HCT116 (cell line): Measurements from ENCODE around the gene SEPHS1. TPM values are rescaled to one million over a fixed set of nuclear protein-coding genes. Genes with fewer than 3 reads are reported as not detected.

Experiments used
- ATAC-seq: fragments of 200-7000 bp; cut with Tn5 transposase; 2 replicates; pipeline ENCODE4 v1.9.1; 2020; ENCODE audit warnings: mild to moderate bottlenecking, moderate library complexity
- BruUV-seq: library from RNA; stranded (reverse); fragments of 400-500 nt; replicated peaks from 2 replicates; lab custom pipeline; 2021; lab: Mats Ljungman, UMichigan
- CTCF ChIA-PET: fragments of 300-600 bp; sonication (Branson Sonifier 250); formaldehyde crosslinking; loops from one replicate; lab custom pipeline; 2021; ENCODE audit warnings: antibody characterized with exemption; lab: Charles Lee
- POLR2A ChIA-PET: fragments of 300-600, 350-600 bp; sonication (Branson Sonifier 250); formaldehyde crosslinking; loops from one replicate; lab custom pipeline; 2021; ENCODE audit warnings: antibody characterized with exemption; lab: Charles Lee
- RAD21 ChIA-PET, 2 experiments: fragments of 300-600 bp; sonication (Branson Sonifier 250); formaldehyde crosslinking; loops; one replicate each; lab custom pipeline; 2023; ENCODE audit warnings: low total read pairs in 2 of 2; ENCODE audit not compliant: uncharacterized antibody in 2 of 2, unreplicated experiment in 2 of 2, low non-redundant PET in 1 of 2; lab: Charles Lee
- DNase-seq: peaks from one replicate; pipeline ENCODE4 v3.0.0-alpha.2; 2010; ENCODE audit warnings: low read depth, low spot score
- H2AFZ ChIP-seq: fragments of 200-600 bp; shearing (Covaris generic), sonication (generic); 2 replicates; pipeline ENCODE4 v1.6.1; 2017; ENCODE audit warnings: low read depth, mixed run types, mixed read lengths, antibody characterized with exemption, low read length; ENCODE audit not compliant: poor library complexity, severe bottlenecking
- H3K27ac ChIP-seq: 2 replicates; pipeline ENCODE4 v1.5.1; 2012; ENCODE audit warnings: low read depth, low read length
- H3K27me3 ChIP-seq: fragments of 200-600 bp; sonication (generic); 2 replicates; pipeline ENCODE4 v1.6.1; 2016; ENCODE audit warnings: mixed run types, low read length, mixed read lengths; ENCODE audit not compliant: insufficient read depth
- H3K36me3 ChIP-seq, 2 experiments: fragments of 200-500 bp in 1 of 2; fragments of 200-600 bp in 1 of 2; sonication (Bioruptor generic) in 1 of 2; sonication (generic) in 1 of 2; 2 replicates each; pipeline versions ENCODE4 v1.5.1 to v1.6.1; 2014 to 2016; ENCODE audit warnings: low read length in 2 of 2, inconsistent platforms in 1 of 2, mixed read lengths in 1 of 2, mixed run types in 1 of 2; ENCODE audit not compliant: insufficient read depth in 2 of 2, control insufficient read depth in 1 of 2
- H3K4me1 ChIP-seq, 2 experiments: fragments of 200-600 bp in 1 of 2; sonication (generic) in 1 of 2; 2 replicates each; pipeline versions ENCODE4 v1.5.1 to v1.6.1; 2012 to 2017; ENCODE audit warnings: low read length in 2 of 2, inconsistent platforms in 1 of 2, mild to moderate bottlenecking in 1 of 2, mixed read lengths in 1 of 2, mixed run types in 1 of 2, moderate library complexity in 1 of 2; ENCODE audit not compliant: insufficient read depth in 2 of 2, control insufficient read depth in 1 of 2
- H3K4me2 ChIP-seq: fragments of 200-600 bp; sonication (generic); 2 replicates; pipeline ENCODE4 v1.6.1; 2017; ENCODE audit warnings: mixed run types, low read length, mixed read lengths
- H3K4me3 ChIP-seq, 2 experiments: fragments of 200-600 bp in 1 of 2; sonication (generic) in 1 of 2; replicated peaks in 1 of 2; 2 replicates each; pipeline ENCODE4 v1.5.1; 2011 to 2016; ENCODE audit warnings: low read length in 2 of 2, control low read depth in 1 of 2, low read depth in 1 of 2, mild to moderate bottlenecking in 1 of 2, mixed read lengths in 1 of 2, mixed run types in 1 of 2
- H3K79me2 ChIP-seq: fragments of 200-600 bp; sonication (generic); 2 replicates; pipeline ENCODE4 v1.6.1; 2017; ENCODE audit warnings: mild to moderate bottlenecking, mixed run types, low read length, moderate library complexity, mixed read lengths; ENCODE audit not compliant: insufficient read depth
- H3K9ac ChIP-seq: fragments of 200-600 bp; sonication (generic); 2 replicates; pipeline ENCODE4 v1.6.1; 2016; ENCODE audit warnings: low read length, mixed read lengths
- H3K9me2 ChIP-seq: fragments of 200-600 bp; sonication (generic), shearing (Covaris generic); 2 replicates; pipeline ENCODE4 v1.6.1; 2017; ENCODE audit warnings: mixed run types, mild to moderate bottlenecking, moderate library complexity; ENCODE audit not compliant: insufficient read depth
- H3K9me3 ChIP-seq, 2 experiments: fragments of 200-500 bp in 1 of 2; fragments of 200-600 bp in 1 of 2; sonication (Bioruptor generic) in 1 of 2; sonication (generic) in 1 of 2; 2 replicates each; pipeline ENCODE4 v1.6.1; 2014 to 2017; ENCODE audit warnings: low read length in 2 of 2, mixed read lengths in 2 of 2, inconsistent platforms in 1 of 2, low read depth in 1 of 2, mild to moderate bottlenecking in 1 of 2, mixed run types in 1 of 2, moderate library complexity in 1 of 2; ENCODE audit not compliant: control insufficient read depth in 1 of 2, insufficient read depth in 1 of 2
- H4K20me1 ChIP-seq: fragments of 200-600 bp; sonication (generic), shearing (Covaris generic); 2 replicates; pipeline ENCODE4 v1.6.1; 2017; ENCODE audit warnings: mixed run types, mild to moderate bottlenecking, moderate library complexity; ENCODE audit not compliant: insufficient read depth
- EGR1 ChIP-seq: IDR thresholded peaks from 2 replicates; pipeline ENCODE4 v1.6.1; 2012; ENCODE audit warnings: low read depth
- EZH2phosphoT487 ChIP-seq: fragments of 200-600 bp; IDR thresholded peaks from 2 replicates; pipeline ENCODE4 v1.6.1; 2018; ENCODE audit warnings: antibody characterized with exemption, borderline replicate concordance
- JUND ChIP-seq: IDR thresholded peaks from 2 replicates; pipeline ENCODE4 v1.6.1; 2012
- POLR2AphosphoS5 ChIP-seq: IDR thresholded peaks from 2 replicates; pipeline ENCODE4 v1.6.1; 2011; ENCODE audit warnings: mild to moderate bottlenecking, low read depth, low read length, moderate library complexity
- SP1 ChIP-seq: IDR thresholded peaks from 2 replicates; pipeline ENCODE4 v1.6.1; 2012; ENCODE audit warnings: low read depth
- TCF7L2 ChIP-seq: IDR thresholded peaks from 2 replicates; pipeline ENCODE4 v1.7.0; 2011; ENCODE audit warnings: borderline replicate concordance, inconsistent platforms; ENCODE audit not compliant: insufficient read depth, insufficient read length; ENCODE audit errors: extremely low read depth
- ZBTB33 ChIP-seq: IDR thresholded peaks from 2 replicates; pipeline ENCODE4 v1.6.1; 2011; ENCODE audit warnings: mild to moderate bottlenecking, low read length, moderate library complexity; ENCODE audit not compliant: insufficient replicate concordance; ENCODE audit errors: extremely low read depth
- ZFX ChIP-seq: fragments of 450-650 bp; IDR thresholded peaks from 2 replicates; pipeline ENCODE4 v1.6.1; 2017
- ZNF274 ChIP-seq: fragments of 200-500 bp; sonication (Bioruptor generic); IDR thresholded peaks from 2 replicates; pipeline ENCODE4 v1.6.1; 2014; ENCODE audit warnings: mild to moderate bottlenecking, low read depth, low read length, inconsistent platforms
- intact Hi-C: fragments of 100-400 bp; cut with micrococcal nuclease; formaldehyde crosslinking; loops from 2 replicates; pipeline ENCODE4 v1.10.0; 2022
- total RNA-seq: library from RNA; stranded (reverse); gene quantifications from one replicate; pipeline ENCODE4 v1.2.1, GENCODE V29; 2021; ENCODE audit not compliant: unreplicated experiment

SEPHS1 gene
- total RNA-seq, 1 experiment from 2014 or later, result 51.7 TPM

DNA sequence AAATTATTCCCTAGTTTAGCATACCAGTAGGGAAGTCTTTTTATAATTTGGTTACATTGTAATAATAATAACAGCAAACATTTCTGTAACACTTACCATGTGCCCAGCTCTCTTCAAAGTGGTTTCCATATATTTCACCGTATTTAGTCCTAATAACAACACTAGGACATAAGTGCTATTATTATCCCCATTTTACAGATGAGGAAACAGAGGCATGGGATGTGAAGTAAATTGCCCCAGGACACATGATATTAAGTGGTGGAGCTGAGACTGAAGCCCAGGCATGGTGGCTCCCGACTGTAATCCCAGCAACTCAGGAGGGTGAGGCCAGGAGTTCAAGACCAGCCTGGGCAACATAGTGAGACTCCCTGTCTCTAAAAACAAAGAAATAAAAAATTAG lies 53.3 kb downstream of the SEPHS1 start:
- no peaks in the 10 kb centered on the region for H3K27me3 ChIP-seq
- POLR2A ChIA-PET, result interaction anchor here (0.5 kb wide), 1 partner anchor 316 kb away, joined by 3 read pairs; no protein-coding TSS in a partner anchor
- intact Hi-C loops, result no loop called here
- no peak overlapping the region for H3K27ac ChIP-seq
- no peaks in the 10 kb centered on the region for H3K9me2 ChIP-seq
- no TSS peak for BruUV-seq
- H4K20me1 ChIP-seq, result no peaks in the 10 kb centered on the region
- H3K9me3 ChIP-seq, result no peaks in the 10 kb centered on the region
- H3K4me1 ChIP-seq, result peaks cover 4 to 8% of the 10 kb centered on the region in 2 experiments
- CTCF ChIA-PET, result no interaction called here
- RAD21 ChIA-PET, result no interaction called here
- TF ChIP-seq ZFX (no peak), EGR1 (no peak), POLR2AphosphoS5 (no peak), SP1 (no peak), TCF7L2 (no peak), JUND (no peak), ZNF274 (no peak), EZH2phosphoT487 (no peak), ZBTB33 (no peak)
- H3K36me3 ChIP-seq, result no peaks in the 10 kb centered on the region
- no peak overlapping the region for H3K4me2 ChIP-seq
- no peak overlapping the region for H2AFZ ChIP-seq
- no peak overlapping the region for H3K4me3 ChIP-seq
- no peak for DNase-seq
- H3K79me2 ChIP-seq, result no peaks in the 10 kb centered on the region
- no peak overlapping the region for H3K9ac ChIP-seq
- no peak for ATAC-seq
